Measurements from ENCODE around the gene TEP1. TPM values are rescaled to one million over a fixed set of nuclear protein-coding genes. Genes with fewer than 3 reads are reported as not detected.

TEP1 gene
- total and polyA plus RNA-seq, 2 of the 13 experiments (the other 11 are each of a cell fraction or from before 2014, with no cell fraction given), result 11.0 to 12.8 TPM

- TF ChIP-seq THYN1 (CRISPR knock-in tag; IDR thresholded peaks at IDR 0.05; ENCODE audit: borderline replicate concordance, low read depth), result no peak
- TF ChIP-seq NFKB2 (CRISPR knock-in tag; IDR thresholded peaks at IDR 0.05; ENCODE audit: borderline replicate concordance), result peak; percentile 19; the same call in 1 of the 2 replicates
- 0 out of 2 replicates have a peak, but pooled peaks have one; percentile 19 for TF ChIP-seq NCOA1 (CRISPR knock-in tag; IDR thresholded peaks at IDR 0.05)
- no peak for TF ChIP-seq HHEX (CRISPR knock-in tag; IDR thresholded peaks at IDR 0.05)
- TF ChIP-seq HOMEZ (CRISPR knock-in tag; IDR thresholded peaks at IDR 0.05; ENCODE audit: low read depth), result peak; percentile 49; the same call in 1 of the 2 replicates
- TF ChIP-seq MBNL3 (CRISPR knock-in tag; conservative IDR thresholded peaks at IDR 0.05), result no peak
- no peak for TF ChIP-seq ZNF17 (CRISPR knock-in tag; IDR thresholded peaks at IDR 0.05)
- TF ChIP-seq NCOA5 (CRISPR knock-in tag; IDR thresholded peaks at IDR 0.05), result no peak
- no peak for TF ChIP-seq ETV6 (CRISPR knock-in tag; conservative IDR thresholded peaks at IDR 0.05)
- peak; percentile 27; the same call in 1 of the 2 replicates for TF ChIP-seq TFDP1 (CRISPR knock-in tag; IDR thresholded peaks at IDR 0.05; ENCODE audit: borderline replicate concordance)
- TF ChIP-seq ZNF337 (CRISPR knock-in tag; IDR thresholded peaks at IDR 0.05; ENCODE audit: borderline replicate concordance, low read depth), result peak; percentile 78; the same call in 1 of the 2 replicates
- TF ChIP-seq SMAD1 (CRISPR knock-in tag; IDR thresholded peaks at IDR 0.05; ENCODE audit: borderline replicate concordance, low read depth), result peak; percentile 80
- TF ChIP-seq KLF6 (CRISPR knock-in tag; IDR thresholded peaks at IDR 0.05), result no peak
- 0 out of 2 replicates have a peak, but pooled peaks have one; percentile 35 for TF ChIP-seq E2F5 (CRISPR knock-in tag; conservative IDR thresholded peaks at IDR 0.05)
- peak; percentile 54; the same call in 1 of the 3 replicates for TF ChIP-seq MXI1 (IDR thresholded peaks at IDR 0.05; ENCODE audit: borderline replicate concordance, low read depth, low read length)
- TF ChIP-seq ZFP90 (CRISPR knock-in tag; IDR thresholded peaks at IDR 0.05; ENCODE audit: borderline replicate concordance), result no peak
- TF ChIP-seq MIER3 (CRISPR knock-in tag; IDR thresholded peaks at IDR 0.05; ENCODE audit: borderline replicate concordance), result peak; percentile 33; the same call in 1 of the 2 replicates
- no peak for TF ChIP-seq ZNF720 (CRISPR knock-in tag; IDR thresholded peaks at IDR 0.05)
- 0 out of 2 replicates have a peak, but pooled peaks have one; percentile 58 for TF ChIP-seq ZNF335 (CRISPR knock-in tag; IDR thresholded peaks at IDR 0.05)
- TF ChIP-seq ZZZ3 (CRISPR knock-in tag; IDR thresholded peaks at IDR 0.05; ENCODE audit: borderline replicate concordance), result 0 out of 2 replicates have a peak, but pooled peaks have one; percentile 48
- TF ChIP-seq ZNF280B (CRISPR knock-in tag; IDR thresholded peaks at IDR 0.05; ENCODE audit: borderline replicate concordance), result peak; percentile 79
Observed at GRCh38 chr14:20376071-20376588, 37.2 kb downstream of the TEP1 start (continued).
